Lower leg skin (tissue), 4 donors: ENCODE measurements around the gene SPATA31D3. TPM values are rescaled to one million over a fixed set of nuclear protein-coding genes. Genes with fewer than 3 reads are reported as not detected.
"Not testable (repeated sequence)": the region's sequence is repeated elsewhere in the genome, so short reads cannot be mapped to it uniquely, and the experiment has no call there.

Source experiments
- DNase-seq, 2 donors: peaks; one replicate each; pipeline ENCODE4 v3.0.0-alpha.2; 2019; ENCODE audit warnings: low spot score in 2 of 2
- H3K4me3 ChIP-seq: fragments of 200-600 bp; sonication (generic); 2 replicates; pipeline ENCODE4 v1.5.1; 2017; ENCODE audit warnings: mild to moderate bottlenecking, low read depth; ENCODE audit not compliant: poor library complexity, severe bottlenecking
- CTCF ChIP-seq, 3 donors: fragments of 450-650 bp; IDR thresholded peaks; one replicate each; pipeline ENCODE4 v1.5.1; 2016; ENCODE audit warnings: antibody characterized with exemption in 3 of 3, mild to moderate bottlenecking in 3 of 3, moderate library complexity in 2 of 3
- POLR2A ChIP-seq, 2 donors: fragments of 450-650 bp; IDR thresholded peaks; one replicate each; pipeline ENCODE4 v1.6.1; 2016 to 2017; ENCODE audit warnings: antibody characterized with exemption in 2 of 2, mild to moderate bottlenecking in 1 of 2, moderate library complexity in 1 of 2
- WGBS, 2 donors: methylation state at CpG; one replicate each; pipeline ENCODE4 v1.1.5; 2018; 5-methylcytosine and 5-hydroxymethylcytosine counted together
- intact Hi-C: fragments of 100-400 bp; cut with DNase I; formaldehyde crosslinking; loops from one replicate; pipeline ENCODE4 v1.15.0; 2023; ENCODE audit warnings: low total_unique reads
- total RNA-seq, 4 donors: library from RNA; depleted of rRNA; stranded (reverse); fragments of >200 nt; gene quantifications; one replicate each; pipeline ENCODE4 v1.1.0, GENCODE V29; 2016

SPATA31D3 gene
- total RNA-seq, 4 donors from 2014 or later: not detected

- TF ChIP-seq POLR2A (IDR thresholded peaks at IDR 0.05): no peak
- no peak for TF ChIP-seq CTCF (IDR thresholded peaks at IDR 0.05)
- no peak overlapping the region for H3K4me3 ChIP-seq
- intact Hi-C loops: no loop called here
- no peak for DNase-seq
- WGBS, 2 donors: 69 to 82% methylated on average over 3 of the region's 3 CpGs
Measured at GRCh38 chr9:81902626-81903025, 40.7 kb upstream of the SPATA31D3 start.

- intact Hi-C loops: no loop called here
- WGBS, 2 donors: 57 to 68% methylated on average over 3 of the region's 3 CpGs
- TF ChIP-seq POLR2A (IDR thresholded peaks at IDR 0.05): no peak
- no peak for TF ChIP-seq CTCF (IDR thresholded peaks at IDR 0.05)
- no peak for DNase-seq
- no peak overlapping the region for H3K4me3 ChIP-seq
Measured at GRCh38 chr9:81906671-81907070, 36.6 kb upstream of the SPATA31D3 start.

- TF ChIP-seq POLR2A (IDR thresholded peaks at IDR 0.05): no peak
- TF ChIP-seq CTCF (IDR thresholded peaks at IDR 0.05): no peak
- 92 to 94% methylated on average over 6 of the region's 6 CpGs for WGBS, 2 donors
Measured at GRCh38 chr9:81912135-81912534, 31.2 kb upstream of the SPATA31D3 start.

GRCh38 chr9:81915801-81916505 is 27.3 kb upstream of the SPATA31D3 start:
- no peak overlapping the region for H3K4me3 ChIP-seq
- intact Hi-C loops: no loop called here
- no peak for TF ChIP-seq CTCF (IDR thresholded peaks at IDR 0.05)
- no peak for TF ChIP-seq POLR2A (IDR thresholded peaks at IDR 0.05)
- WGBS, 2 donors: 91 to 94% methylated on average over 5 of the region's 5 CpGs
- no peak for DNase-seq

More at GRCh38 chr9:81912135-81912534, 31.2 kb upstream of the SPATA31D3 start:
- no peak for DNase-seq
- H3K4me3 ChIP-seq: no peak overlapping the region
- intact Hi-C loops: no loop called here

GRCh38 chr9:81918507-81918906 is 24.8 kb upstream of the SPATA31D3 start:
- 64% methylated on average over 1 of the region's 3 CpGs for WGBS, 2 donors
- DNase-seq, H3K4me3 ChIP-seq, intact Hi-C loops: not testable (repeated sequence)

GRCh38 chr9:81928305-81928704 is 15.0 kb upstream of the SPATA31D3 start, which contains the start of gene SPATA31D4:
SPATA31D4 (plus strand) TSS chr9:81928428; CDS start chr9:81928514, 86 bp downstream.
- WGBS, 2 donors: no CpG with 5 or more reads among the region's 3 CpGs
- H3K4me3 ChIP-seq, DNase-seq, intact Hi-C loops: not testable (repeated sequence)

GRCh38 chr9:81930147-81930546 is 13.2 kb upstream of the SPATA31D3 start:
- DNase-seq, intact Hi-C loops, H3K4me3 ChIP-seq: not testable (repeated sequence)
- WGBS, 2 donors: no CpG with 5 or more reads among the region's 6 CpGs

- no CpG with 5 or more reads among the region's 3 CpGs for WGBS, 2 donors
- intact Hi-C loops, H3K4me3 ChIP-seq, DNase-seq: not testable (repeated sequence)
Measured at GRCh38 chr9:81933547-81933946, 9.8 kb upstream of the SPATA31D3 start.

GRCh38 chr9:81948650-81949049 is 5.3 kb downstream of the SPATA31D3 start:
- intact Hi-C loops, H3K4me3 ChIP-seq, DNase-seq: not testable (repeated sequence)
- WGBS, 2 donors: 67% methylated on average over 1 of the region's 3 CpGs; no CpG with 5 or more reads in 1 of the 2 donors
